22Rv1 (cell line): Measurements from ENCODE around the gene CASP12.

Experiments used
- H3K27ac ChIP-seq: fragments of 450-650 bp; 2 replicates; pipeline ENCODE4 v1.5.1; 2017
- ZFX ChIP-seq: fragments of 450-650 bp; IDR thresholded peaks from 2 replicates; pipeline ENCODE4 v1.6.1; 2017; ENCODE audit warnings: antibody characterized with exemption, borderline replicate concordance
- TF ChIP-seq, protein P1 (sequence below): fragments of 450-650 bp; IDR thresholded peaks from 2 replicates; pipeline ENCODE4 v1.5.1; 2017; ENCODE audit warnings: mild to moderate bottlenecking

The CASP12 gene

DNA sequence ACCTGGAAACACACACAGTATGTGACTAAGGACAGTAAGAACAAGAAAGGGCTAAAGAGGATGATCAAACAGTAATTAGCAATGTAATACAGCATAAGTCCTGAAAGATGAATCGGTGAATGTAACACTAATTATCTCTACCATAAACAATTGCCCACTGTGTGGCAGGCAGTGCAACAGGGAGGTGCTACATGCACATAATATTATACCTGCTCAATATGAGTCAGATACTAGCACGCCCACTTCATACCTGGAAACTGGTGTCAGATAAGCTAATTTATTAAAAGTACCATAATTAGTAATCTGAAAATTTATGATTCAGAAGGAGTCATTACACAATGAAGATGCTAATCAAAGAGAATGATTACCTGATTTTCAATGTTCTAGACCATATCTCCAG lies 14.9 kb downstream of the CASP12 start:
- TF ChIP-seq, protein P1, sequence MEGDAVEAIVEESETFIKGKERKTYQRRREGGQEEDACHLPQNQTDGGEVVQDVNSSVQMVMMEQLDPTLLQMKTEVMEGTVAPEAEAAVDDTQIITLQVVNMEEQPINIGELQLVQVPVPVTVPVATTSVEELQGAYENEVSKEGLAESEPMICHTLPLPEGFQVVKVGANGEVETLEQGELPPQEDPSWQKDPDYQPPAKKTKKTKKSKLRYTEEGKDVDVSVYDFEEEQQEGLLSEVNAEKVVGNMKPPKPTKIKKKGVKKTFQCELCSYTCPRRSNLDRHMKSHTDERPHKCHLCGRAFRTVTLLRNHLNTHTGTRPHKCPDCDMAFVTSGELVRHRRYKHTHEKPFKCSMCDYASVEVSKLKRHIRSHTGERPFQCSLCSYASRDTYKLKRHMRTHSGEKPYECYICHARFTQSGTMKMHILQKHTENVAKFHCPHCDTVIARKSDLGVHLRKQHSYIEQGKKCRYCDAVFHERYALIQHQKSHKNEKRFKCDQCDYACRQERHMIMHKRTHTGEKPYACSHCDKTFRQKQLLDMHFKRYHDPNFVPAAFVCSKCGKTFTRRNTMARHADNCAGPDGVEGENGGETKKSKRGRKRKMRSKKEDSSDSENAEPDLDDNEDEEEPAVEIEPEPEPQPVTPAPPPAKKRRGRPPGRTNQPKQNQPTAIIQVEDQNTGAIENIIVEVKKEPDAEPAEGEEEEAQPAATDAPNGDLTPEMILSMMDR = no peak
- no peak for TF ChIP-seq ZFX
- no peak overlapping the region for H3K27ac ChIP-seq

GRCh38 chr11:104881117-104881794 lies 17.0 kb downstream of the CASP12 start:
- TF ChIP-seq, protein P1 = no peak
- TF ChIP-seq ZFX = no peak
- H3K27ac ChIP-seq = no peak overlapping the region

DNA sequence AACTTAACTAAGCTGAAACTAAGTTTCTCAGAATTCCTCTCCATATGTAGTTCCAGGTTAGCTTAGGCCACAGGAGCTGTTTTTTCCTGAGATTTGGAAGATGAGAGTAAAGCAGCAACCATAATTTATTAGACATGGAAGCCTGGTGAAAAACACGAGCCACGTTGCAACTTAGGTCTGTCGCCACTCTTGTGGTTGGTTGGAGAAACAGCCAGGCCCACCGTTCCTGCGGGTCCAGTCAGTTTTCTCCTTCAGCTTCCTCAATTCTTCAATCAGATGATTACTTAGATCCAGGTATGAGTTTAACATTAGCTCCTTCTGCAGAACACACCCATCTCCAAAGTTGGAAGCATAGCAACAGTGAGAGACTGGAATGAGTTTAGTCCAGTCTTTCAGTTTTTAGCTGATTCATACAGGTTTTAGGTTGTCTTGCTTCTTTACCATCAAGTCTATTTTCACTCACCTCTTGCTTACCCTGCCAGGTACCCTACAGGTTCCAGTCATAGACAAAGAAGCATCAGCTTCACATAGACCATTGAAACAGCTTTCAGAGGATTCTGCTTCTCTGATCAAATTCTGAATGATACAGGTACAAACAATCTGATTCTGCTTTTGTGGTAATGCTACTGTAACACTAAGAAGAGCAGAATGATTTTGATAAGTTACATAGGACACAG lies 18.6 kb downstream of the CASP12 start:
- TF ChIP-seq ZFX = no peak
- TF ChIP-seq, protein P1 = no peak

DNA sequence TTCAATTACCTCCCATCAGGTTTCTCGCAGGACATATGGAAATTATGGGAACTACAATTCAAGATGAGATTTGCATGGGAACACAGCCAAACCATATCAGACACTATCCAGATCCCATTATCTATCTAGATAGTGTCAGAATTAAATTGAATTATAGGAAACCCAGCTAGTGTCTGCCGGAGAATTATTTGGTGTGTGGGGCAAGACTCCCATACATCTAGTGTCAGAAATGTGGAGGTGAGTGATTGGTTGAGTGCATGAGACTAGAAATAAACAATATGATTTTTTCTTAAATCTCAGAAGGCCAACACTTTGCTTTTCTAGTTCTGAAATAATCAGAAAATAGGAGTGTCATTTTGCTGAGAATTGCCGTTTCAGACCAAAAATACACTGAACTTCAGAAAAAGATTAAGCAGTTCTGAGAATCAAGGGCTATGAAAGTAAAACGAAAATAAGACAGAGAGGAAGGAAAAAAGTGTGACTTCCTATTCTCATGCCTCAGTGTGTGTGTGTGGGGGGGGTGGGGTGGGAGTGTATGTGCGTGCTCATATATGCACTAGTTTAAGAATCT lies 21.3 kb downstream of the CASP12 start:
- TF ChIP-seq, protein P1 = no peak
- TF ChIP-seq ZFX = no peak
- H3K27ac ChIP-seq = no peak overlapping the region

More for the DNA sequence above, 18.6 kb downstream of the CASP12 start:
- no peak overlapping the region for H3K27ac ChIP-seq

- no peak for TF ChIP-seq ZFX
- TF ChIP-seq, protein P1 = no peak
- H3K27ac ChIP-seq = no peak overlapping the region
These were observed 21.9 kb downstream of the CASP12 start for GRCh38 chr11:104876324-104876723.

GRCh38 chr11:104873252-104873651 lies 25.0 kb downstream of the CASP12 start:
- TF ChIP-seq, protein P1 = peak; percentile 26; the same call in 1 of the 2 replicates
- TF ChIP-seq ZFX = no peak
- no peak overlapping the region for H3K27ac ChIP-seq

DNA sequence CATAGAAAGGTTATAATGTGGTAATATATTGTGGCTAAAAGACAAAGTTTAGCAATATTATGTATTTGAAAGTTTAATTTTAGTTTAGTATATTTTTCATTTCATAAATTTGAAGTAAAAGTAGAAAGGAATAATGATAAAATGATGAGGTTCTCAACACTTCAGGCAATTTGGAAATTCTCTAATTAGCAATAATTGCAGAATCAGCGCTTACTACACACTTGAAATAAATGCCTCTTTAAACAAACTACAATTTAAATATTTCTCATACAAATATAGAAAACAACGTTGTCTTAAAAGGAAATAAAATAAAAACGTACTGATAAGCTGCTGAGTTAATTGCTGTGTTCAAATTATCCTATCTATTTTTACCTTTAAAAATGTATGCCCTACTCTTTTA lies 25.9 kb downstream of the CASP12 start:
- H3K27ac ChIP-seq = no peak overlapping the region

More for the DNA sequence above, 25.9 kb downstream of the CASP12 start:
- TF ChIP-seq ZFX = no peak
- TF ChIP-seq, protein P1 = no peak
